Measurements from ENCODE around the gene XNDC1N.

DNA sequence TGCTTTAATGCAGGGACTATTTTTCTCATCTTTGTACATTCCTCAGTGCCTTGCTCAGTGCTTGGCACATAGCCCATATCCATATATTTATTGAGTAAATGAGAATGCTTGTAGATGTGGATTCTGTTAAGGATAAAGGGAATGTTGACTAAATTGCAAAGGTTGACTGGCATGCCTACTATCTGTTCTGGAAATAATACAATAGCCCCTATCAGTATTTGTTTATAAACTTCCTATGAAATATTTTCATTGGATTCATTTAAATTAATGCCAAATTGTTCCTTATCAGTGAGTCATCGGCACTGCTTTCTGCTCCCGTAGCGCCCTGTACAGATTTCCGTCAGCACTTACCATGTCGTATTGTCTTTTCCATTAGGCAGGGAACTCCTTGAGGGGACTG lies 8.4 kb upstream of the XNDC1N start:
- TF ChIP-seq POLR2A (IDR thresholded peaks at IDR 0.05) (no peak), CTCF (IDR thresholded peaks at IDR 0.05 in 4 of 5, conservative IDR thresholded peaks at IDR 0.05 in 1 of 5) (no peak)

All from gastrocnemius medialis (tissue), 4 donors.